CD14-positive monocyte (primary cell): ENCODE measurements around the gene MTFP1. TPM values are rescaled to one million over a fixed set of nuclear protein-coding genes. Genes with fewer than 3 reads are reported as not detected.

ENCODE experiments used
- DNase-seq, 3 donors: peaks; one replicate each; pipeline ENCODE4 v3.0.0-alpha.2; 2011 to 2022
- H2AFZ ChIP-seq: 2 replicates; pipeline ENCODE4 v1.6.0; 2012; ENCODE audit warnings: mild to moderate bottlenecking, low read depth, low read length, inconsistent platforms; ENCODE audit not compliant: insufficient read depth, poor library complexity, severe bottlenecking
- H3K27ac ChIP-seq, 2 donors: 1 replicate in 1 of 2; 2 replicates in 1 of 2; pipeline ENCODE4 v1.5.1; 2012 to 2013; ENCODE audit warnings: low read length in 2 of 2, control low read depth in 1 of 2, inconsistent platforms in 1 of 2, low read depth in 1 of 2, mild to moderate bottlenecking in 1 of 2
- H3K27me3 ChIP-seq, 2 donors: one replicate each; pipeline versions ENCODE4 v1.6.0 to v1.6.1; 2011 to 2013; ENCODE audit warnings: low read length in 2 of 2; ENCODE audit not compliant: control insufficient read depth in 2 of 2, insufficient read depth in 2 of 2
- H3K36me3 ChIP-seq, 2 donors: replicated peaks in 1 of 2; 1 replicate in 1 of 2; 2 replicates in 1 of 2; pipeline versions ENCODE4 v1.5.1 to v1.6.1; 2012 to 2013; ENCODE audit warnings: low read length in 2 of 2, control low read depth in 1 of 2, inconsistent platforms in 1 of 2, mild to moderate bottlenecking in 1 of 2; ENCODE audit not compliant: insufficient read depth in 2 of 2, control insufficient read depth in 1 of 2
- H3K4me1 ChIP-seq, 2 donors: 1 replicate in 1 of 2; 2 replicates in 1 of 2; pipeline versions ENCODE4 v1.5.1 to v1.6.1; 2012 to 2013; ENCODE audit warnings: low read length in 2 of 2, control low read depth in 1 of 2, inconsistent platforms in 1 of 2, mild to moderate bottlenecking in 1 of 2, moderate library complexity in 1 of 2; ENCODE audit not compliant: insufficient read depth in 2 of 2, control insufficient read depth in 1 of 2
- H3K4me2 ChIP-seq: replicated peaks from 2 replicates; pipeline ENCODE3; 2012; ENCODE audit warnings: low read length, moderate library complexity, mild to moderate bottlenecking; ENCODE audit not compliant: poor library complexity, severe bottlenecking; ENCODE audit errors: extremely low read depth
- H3K4me3 ChIP-seq, 3 experiments: fragments of 200-600 bp in 1 of 3; sonication (generic) in 1 of 3; replicated peaks in 1 of 3; 1 replicate in 2 of 3; 2 replicates in 1 of 3; pipeline ENCODE4 v1.5.1; 2011 to 2013; ENCODE audit warnings: low read length in 3 of 3, mild to moderate bottlenecking in 3 of 3, control low read depth in 2 of 3, low read depth in 2 of 3, inconsistent platforms in 1 of 3, moderate library complexity in 1 of 3
- H3K79me2 ChIP-seq: 2 replicates; pipeline ENCODE4 v1.6.0; 2012; ENCODE audit warnings: mild to moderate bottlenecking, control low read depth, inconsistent platforms, low read length, moderate library complexity; ENCODE audit not compliant: insufficient read depth
- H3K9ac ChIP-seq: 2 replicates; pipeline ENCODE4 v1.6.0; 2017; ENCODE audit warnings: low read length, mild to moderate bottlenecking; ENCODE audit not compliant: insufficient read depth, poor library complexity, severe bottlenecking
- H3K9me3 ChIP-seq, 2 donors: replicated peaks in 1 of 2; 1 replicate in 1 of 2; 2 replicates in 1 of 2; pipeline versions ENCODE4 v1.5.1 to v1.6.1; 2012 to 2013; ENCODE audit warnings: low read length in 2 of 2, control low read depth in 1 of 2; ENCODE audit not compliant: control insufficient read depth in 1 of 2, insufficient read depth in 1 of 2
- H4K20me1 ChIP-seq: 2 replicates; pipeline ENCODE4 v1.6.0; 2012; ENCODE audit warnings: mild to moderate bottlenecking, low read length, control low read depth, moderate library complexity; ENCODE audit not compliant: insufficient read depth
- H3K27ac Mint-ChIP-seq, 7 donors: one replicate each; pipeline ENCODE4 v1.8.0; 2020; ENCODE audit warnings: mild to moderate bottlenecking in 7 of 7, mixed read lengths in 7 of 7, moderate library complexity in 6 of 7, inconsistent platforms in 2 of 7
- H3K27me3 Mint-ChIP-seq, 3 donors: one replicate each; pipeline ENCODE4 v1.8.0; 2021 to 2022; ENCODE audit warnings: low read depth in 3 of 3, mild to moderate bottlenecking in 3 of 3, mixed read lengths in 3 of 3, moderate library complexity in 3 of 3, inconsistent platforms in 1 of 3
- H3K36me3 Mint-ChIP-seq, 2 donors: one replicate each; pipeline ENCODE4 v1.8.0; 2020; ENCODE audit warnings: mixed read lengths in 2 of 2, inconsistent platforms in 1 of 2, mild to moderate bottlenecking in 1 of 2
- H3K4me1 Mint-ChIP-seq: one replicate; pipeline ENCODE4 v1.8.0; 2020; ENCODE audit warnings: mild to moderate bottlenecking, mixed read lengths
- H3K4me3 Mint-ChIP-seq, 2 donors: one replicate each; pipeline ENCODE4 v1.8.0; 2020; ENCODE audit warnings: mild to moderate bottlenecking in 2 of 2, mixed read lengths in 2 of 2, moderate library complexity in 1 of 2
- H3K9me3 Mint-ChIP-seq, 7 donors: one replicate each; pipeline ENCODE4 v1.8.0; 2020 to 2022; ENCODE audit warnings: mixed read lengths in 7 of 7, mild to moderate bottlenecking in 6 of 7, moderate library complexity in 6 of 7, inconsistent platforms in 2 of 7
- CTCF ChIP-seq: fragments of 200-600 bp; IDR thresholded peaks from one replicate; pipeline ENCODE4 v1.8.0; 2022; ENCODE audit warnings: antibody characterized with exemption, mild to moderate bottlenecking
- WGBS: methylation state at CpG from one replicate; pipeline ENCODE4 v1.1.5; 2013; ENCODE audit warnings: missing lambda C conversion rate; ENCODE audit not compliant: insufficient coverage; 5-methylcytosine and 5-hydroxymethylcytosine counted together
- intact Hi-C, 2 donors: fragments of 100-400 bp; cut with micrococcal nuclease; formaldehyde crosslinking; loops; one replicate each; pipeline versions ENCODE4 v1.15.0 to v1.15.1; 2023
- polyA plus RNA-seq, 3 donors: library from polyadenylated mRNA; depleted of rRNA in 1 of 3; unstranded in 2 of 3; stranded (reverse) in 1 of 3; fragments of 300-500 nt in 2 of 3; fragments of >200 nt in 1 of 3; fragmentation: Illumina TruSeq in 2 of 3; gene quantifications; 1 replicate in 2 of 3; 2 replicates in 1 of 3; pipeline ENCODE4 v1.2.3, GENCODE V29; 2012 to 2021

Gene MTFP1
- polyA plus RNA-seq, 3 donors: 6.2 to 14.2 (median 7.5) TPM

- Mint-ChIP-seq H3K27ac (no peak overlapping the region), H3K9me3 (peaks cover 7 to 14% (median 8%) of the 10 kb centered on the region in 7 donors), H3K4me3 (no peak overlapping the region), H3K4me1 (peaks cover 4% of the 10 kb centered on the region), H3K36me3 (peaks cover 3 to 10% of the 10 kb centered on the region in 2 donors), H3K27me3 (peaks cover 1 to 11% (median 9%) of the 10 kb centered on the region in 3 donors)
- no peak overlapping the region for H3K4me3 ChIP-seq
- no peak for DNase-seq
- no peak overlapping the region for H3K9ac ChIP-seq
- no peak overlapping the region for H3K27ac ChIP-seq
- H3K4me2 ChIP-seq: no peak overlapping the region
- H3K79me2 ChIP-seq: no peaks in the 10 kb centered on the region
- peaks cover 0 to 2% of the 10 kb centered on the region in 2 donors for H3K27me3 ChIP-seq
- 86% methylated on average over 1 of the region's 2 CpGs for WGBS
- no peak for TF ChIP-seq CTCF
- peaks cover 7 to 13% of the 10 kb centered on the region in 2 donors for H3K9me3 ChIP-seq
- H3K36me3 ChIP-seq: no peaks in the 10 kb centered on the region
- H3K4me1 ChIP-seq: peaks cover 5 to 6% of the 10 kb centered on the region in 2 donors
- no peak overlapping the region for H2AFZ ChIP-seq
- H4K20me1 ChIP-seq: no peaks in the 10 kb centered on the region
- intact Hi-C loops: no loop called here
Measured at GRCh38 chr22:30432520-30432919, 7.0 kb downstream of the MTFP1 start.

GRCh38 chr22:30433227-30433626 lies 7.7 kb downstream of the MTFP1 start:
- DNase-seq: no peak
- H3K4me3 ChIP-seq: no peak overlapping the region
- H3K36me3 Mint-ChIP-seq: peaks cover 3 to 7% of the 10 kb centered on the region in 2 donors
- H3K4me2 ChIP-seq: no peak overlapping the region
- no peak overlapping the region for H2AFZ ChIP-seq
- 90% methylated on average over 3 of the region's 3 CpGs for WGBS
- no peak overlapping the region for H3K27ac Mint-ChIP-seq
- H3K79me2 ChIP-seq: no peaks in the 10 kb centered on the region
- TF ChIP-seq CTCF: no peak
- H3K4me1 Mint-ChIP-seq: peaks cover 4% of the 10 kb centered on the region
- intact Hi-C loops: no loop called here
- no peaks in the 10 kb centered on the region for H3K36me3 ChIP-seq
- H3K4me1 ChIP-seq: peaks cover 5 to 6% of the 10 kb centered on the region in 2 donors
- no peaks in the 10 kb centered on the region for H4K20me1 ChIP-seq
- no peak overlapping the region for H3K9ac ChIP-seq
- no peak overlapping the region for H3K27ac ChIP-seq
- H3K27me3 Mint-ChIP-seq: peaks cover 5 to 18% (median 14%) of the 10 kb centered on the region in 3 donors
- H3K27me3 ChIP-seq: peaks cover 4 to 8% of the 10 kb centered on the region in 2 donors
- peaks cover 7 to 13% of the 10 kb centered on the region in 2 donors for H3K9me3 ChIP-seq
- H3K9me3 Mint-ChIP-seq: peaks cover 7 to 12% (median 8%) of the 10 kb centered on the region in 7 donors
- H3K4me3 Mint-ChIP-seq: no peak overlapping the region
